Dermis microvascular lymphatic vessel endothelial cell (primary cell): Measurements from ENCODE around the gene TBX1. TPM values are rescaled to one million over a fixed set of nuclear protein-coding genes. Genes with fewer than 3 reads are reported as not detected.
"Not testable (repeated sequence)": the region's sequence is repeated elsewhere in the genome, so short reads cannot be mapped to it uniquely, and the experiment has no call there.

Experiments
- DNase-seq, 2 donors: peaks; one replicate each; pipeline versions ENCODE4 v3.0.0 to v3.0.0-alpha.2; 2010; ENCODE audit warnings: low read depth in 2 of 2
- total RNA-seq: library from RNA; depleted of rRNA; stranded (reverse); fragments of >200 nt; gene quantifications from 2 replicates; pipeline ENCODE4 v1.2.1, GENCODE V29; 2014

Gene TBX1
- total RNA-seq, 1 donor from 2014 or later: 30.4 TPM

DNA sequence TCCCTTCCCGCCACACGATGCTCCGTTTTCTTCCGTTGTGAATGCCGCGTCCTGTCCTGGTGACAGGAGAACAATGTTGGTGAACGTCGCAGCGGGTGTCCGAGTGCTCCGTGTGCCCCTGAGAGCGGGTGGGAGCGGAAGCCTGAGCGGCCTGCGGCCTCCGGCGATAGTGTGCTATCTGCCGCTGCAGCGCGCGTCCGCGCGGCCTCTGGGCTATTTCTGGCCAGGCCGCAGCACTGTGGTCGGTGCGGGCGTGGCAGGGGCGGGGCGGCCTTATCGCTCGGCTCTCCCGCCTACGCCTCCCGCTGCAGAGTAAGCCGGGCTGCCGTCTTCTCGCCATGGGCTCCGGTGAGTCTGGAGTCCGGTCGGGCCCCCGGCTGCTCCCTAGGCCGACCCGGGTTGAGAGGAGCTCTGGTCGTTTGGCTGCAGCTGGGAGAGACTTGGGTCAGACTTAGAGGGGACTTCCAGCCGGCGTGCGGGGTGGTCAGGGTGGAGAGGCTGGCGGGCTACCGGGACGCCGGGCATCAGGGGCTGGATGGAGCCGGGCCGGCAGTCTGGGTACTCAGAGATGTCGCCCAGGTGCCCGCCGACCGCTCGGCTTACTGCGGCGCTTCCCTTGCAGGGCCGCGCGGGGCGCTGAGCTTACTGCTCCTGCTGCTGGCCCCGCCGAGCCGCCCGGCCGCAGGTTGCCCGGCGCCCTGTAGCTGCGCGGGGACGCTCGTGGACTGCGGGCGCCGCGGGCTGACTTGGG lies 37.2 kb upstream of the TBX1 start, which contains the start of gene GP1BB:
Gene GP1BB, plus strand, starts transcription at position 308 of the 751 bp plus-strand sequence. Its CDS starts 31 bp downstream, at position 339.
- peak; percentile 47 to 72 for DNase-seq

- peak; percentile 43 to 83 for DNase-seq
Measured at GRCh38 chr22:19723983-19724827, 36.4 kb upstream of the TBX1 start.

DNA sequence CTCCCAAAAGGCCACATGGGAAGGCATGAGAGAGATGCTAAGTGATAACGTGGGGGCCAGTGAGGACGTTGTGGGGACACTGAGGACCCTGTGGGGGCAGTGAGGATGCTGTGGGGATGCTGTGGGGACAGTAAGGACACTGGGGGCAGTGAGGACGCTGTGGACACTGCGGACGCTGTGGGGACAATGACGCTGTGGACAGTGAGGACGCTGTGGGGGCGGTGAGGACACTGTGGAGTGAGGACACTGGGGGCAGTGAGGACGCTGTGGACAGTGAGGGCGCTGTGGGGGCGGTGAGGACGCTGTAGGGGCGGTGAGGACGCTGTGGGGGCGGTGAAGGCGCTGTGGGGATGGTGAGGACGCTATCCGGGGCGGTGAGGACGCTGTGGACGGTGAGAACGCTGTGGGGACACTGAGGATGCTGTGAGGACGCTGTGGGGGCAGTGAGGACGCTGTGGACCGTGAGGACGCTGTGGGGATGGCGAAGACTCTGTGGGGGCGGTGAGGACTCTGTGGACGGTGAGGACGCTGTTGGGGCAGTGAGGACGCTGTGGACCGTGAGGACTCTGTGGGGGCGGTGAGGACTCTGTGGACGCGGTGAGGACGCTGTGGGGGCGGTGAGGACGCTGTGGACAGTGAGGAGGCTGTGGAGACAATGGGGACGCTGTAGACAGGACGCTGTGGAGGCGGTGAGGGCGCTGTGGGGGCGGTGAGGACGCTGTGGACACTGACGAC lies 35.5 kb upstream of the TBX1 start:
- DNase-seq: no peak

DNA sequence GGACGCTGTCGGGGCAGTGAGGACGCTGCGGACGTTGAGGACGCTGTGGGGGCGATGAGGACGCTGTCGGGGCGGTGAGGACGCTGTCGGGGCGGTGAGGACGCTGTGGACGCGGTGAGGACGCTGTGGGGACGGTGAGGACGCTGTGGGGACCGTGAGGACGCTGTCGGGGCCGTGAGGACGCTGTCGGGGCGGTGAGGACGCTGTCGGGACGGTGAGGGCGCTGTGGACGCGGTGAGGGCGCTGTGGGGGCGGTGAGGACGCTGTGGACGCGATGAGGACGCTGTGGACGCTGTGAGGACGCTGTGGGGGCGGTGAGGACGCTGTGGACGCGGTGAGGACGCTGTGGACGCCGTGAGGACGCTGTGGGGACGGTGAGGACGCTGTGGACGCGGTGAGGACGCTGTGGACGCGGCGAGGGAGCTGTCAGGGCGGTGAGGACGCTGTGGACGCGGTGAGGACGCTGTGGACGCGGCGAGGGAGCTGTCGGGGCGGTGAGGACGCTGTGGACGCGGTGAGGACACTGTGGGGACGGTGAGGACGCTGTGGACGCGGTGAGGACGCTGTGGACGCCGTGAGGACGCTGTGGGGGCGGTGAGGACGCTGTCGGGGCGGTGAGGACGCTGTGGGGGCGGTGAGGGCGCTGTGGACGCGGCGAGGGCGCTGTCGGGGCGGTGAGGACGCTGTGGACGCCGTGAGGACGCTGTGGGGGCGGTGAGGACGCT lies 34.4 kb upstream of the TBX1 start:
- not testable (repeated sequence) for DNase-seq

- no peak for DNase-seq
Measured at GRCh38 chr22:19727310-19728150, 33.0 kb upstream of the TBX1 start.

DNA sequence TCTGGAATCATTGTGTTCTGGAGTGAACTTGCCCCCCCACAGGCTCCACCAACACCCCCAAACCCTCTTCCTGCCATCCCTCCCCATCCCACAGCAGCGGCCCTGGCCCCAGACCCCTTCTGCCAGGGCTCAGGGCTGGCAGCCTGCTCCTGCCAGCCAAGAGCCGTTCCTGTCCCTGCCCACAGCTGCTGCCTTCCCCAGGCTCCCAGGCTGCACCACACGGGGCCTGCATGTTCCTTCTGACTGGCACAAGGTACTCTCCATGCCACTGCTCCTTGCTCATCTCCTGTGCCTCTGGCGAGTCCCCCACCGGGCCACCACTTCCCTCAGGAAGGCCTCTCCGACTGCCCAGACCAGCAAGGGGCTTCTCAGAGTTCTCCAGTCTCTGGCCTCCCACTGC lies 32.3 kb upstream of the TBX1 start:
- DNase-seq: no peak

- DNase-seq: no peak
Measured at GRCh38 chr22:19728836-19729235, 31.7 kb upstream of the TBX1 start.

- no peak for DNase-seq
Measured at GRCh38 chr22:19729507-19729906, 31.1 kb upstream of the TBX1 start.

DNA sequence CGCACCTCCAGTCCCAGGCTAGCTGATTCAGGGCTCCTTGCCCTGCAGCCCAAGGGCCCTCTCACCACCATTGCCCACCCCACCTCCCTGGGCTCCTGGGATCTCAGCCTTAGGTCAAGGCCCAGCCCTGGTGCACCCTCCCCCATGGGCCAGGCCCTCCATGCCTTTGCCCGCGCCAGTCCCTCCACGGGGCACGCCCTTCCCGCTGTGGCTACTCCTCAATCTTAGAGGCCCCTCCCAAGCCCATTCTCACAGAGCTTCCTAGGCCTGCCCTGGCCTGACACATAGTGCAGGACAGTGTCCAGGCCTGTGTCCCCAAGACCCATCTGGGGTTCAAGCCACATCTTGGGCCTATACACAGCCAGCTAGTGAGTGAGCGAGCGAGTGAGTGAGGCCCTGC lies 30.4 kb upstream of the TBX1 start:
- DNase-seq: no peak

DNA sequence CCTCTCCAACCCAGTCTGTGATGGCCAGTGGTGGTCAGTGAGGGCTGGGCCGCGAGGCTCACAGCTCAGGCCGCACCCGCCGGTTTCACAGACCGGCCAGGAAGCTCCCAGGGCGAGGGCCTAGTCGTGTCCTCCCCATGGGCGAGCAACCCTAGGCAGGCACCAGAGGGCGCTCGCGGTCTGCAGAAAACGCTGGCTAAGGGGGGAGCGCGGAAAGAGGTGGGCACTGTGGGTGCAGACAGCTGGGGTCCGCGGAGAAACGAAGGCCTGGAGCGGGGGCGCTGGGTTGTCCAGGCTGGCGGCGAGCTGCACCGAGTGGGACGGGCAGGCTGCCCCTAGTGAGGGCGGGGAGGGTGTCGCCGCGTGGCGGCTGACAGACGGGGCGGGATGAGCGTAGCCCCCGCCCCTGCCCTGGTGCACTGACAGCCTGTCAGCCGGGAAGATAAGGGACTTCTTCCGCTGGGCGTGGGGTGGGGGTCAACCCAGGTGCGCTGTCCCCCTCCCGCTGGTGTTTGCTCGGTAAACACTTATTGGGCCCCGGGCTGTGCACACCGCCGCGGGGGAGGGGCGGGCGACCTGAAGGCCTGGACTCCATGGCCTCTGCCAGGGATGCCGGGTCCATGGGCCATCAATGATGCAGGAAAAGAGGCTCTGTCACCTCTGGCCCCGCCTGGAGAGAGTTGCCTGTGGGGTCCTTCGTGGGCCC lies 29.8 kb upstream of the TBX1 start:
- peak; percentile 55 to 76 for DNase-seq

DNA sequence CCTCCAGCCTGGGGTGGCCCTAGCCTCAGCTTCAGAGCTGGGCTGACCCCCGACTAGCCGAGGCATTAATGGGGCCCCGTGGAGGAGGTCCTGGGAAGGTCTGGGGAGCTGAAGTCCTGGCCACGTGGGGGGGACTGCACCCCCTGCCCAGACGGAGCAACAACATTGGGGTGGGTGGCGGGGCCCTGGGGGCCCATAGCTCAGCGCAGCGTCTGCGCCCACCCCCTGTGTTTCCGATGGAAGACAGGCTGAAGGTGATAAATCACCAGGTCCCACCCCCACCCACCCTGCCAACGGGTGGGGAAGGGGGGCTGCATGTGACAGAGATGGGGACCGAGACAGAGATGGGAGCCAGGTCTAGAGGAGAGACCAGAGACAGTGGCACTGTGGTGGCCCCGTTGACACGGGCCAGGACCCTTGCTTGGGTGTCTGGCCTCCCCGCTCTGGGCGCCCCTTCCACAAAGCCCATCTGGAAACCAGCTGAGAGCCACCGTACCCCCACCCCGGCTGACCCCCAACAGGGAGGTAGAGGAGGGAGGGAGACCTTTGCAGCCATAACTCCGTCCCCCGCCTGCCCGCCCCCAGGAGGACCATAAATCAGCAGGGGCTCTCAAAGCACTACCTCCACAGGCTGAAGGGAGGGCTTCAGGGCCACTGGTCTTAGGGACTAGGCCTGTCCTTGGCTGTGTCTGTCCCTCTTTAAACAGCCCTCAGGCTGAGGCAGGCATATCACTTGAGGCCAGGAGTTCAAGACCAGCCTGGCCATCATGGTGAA lies 29.0 kb upstream of the TBX1 start:
- DNase-seq: no peak

DNA sequence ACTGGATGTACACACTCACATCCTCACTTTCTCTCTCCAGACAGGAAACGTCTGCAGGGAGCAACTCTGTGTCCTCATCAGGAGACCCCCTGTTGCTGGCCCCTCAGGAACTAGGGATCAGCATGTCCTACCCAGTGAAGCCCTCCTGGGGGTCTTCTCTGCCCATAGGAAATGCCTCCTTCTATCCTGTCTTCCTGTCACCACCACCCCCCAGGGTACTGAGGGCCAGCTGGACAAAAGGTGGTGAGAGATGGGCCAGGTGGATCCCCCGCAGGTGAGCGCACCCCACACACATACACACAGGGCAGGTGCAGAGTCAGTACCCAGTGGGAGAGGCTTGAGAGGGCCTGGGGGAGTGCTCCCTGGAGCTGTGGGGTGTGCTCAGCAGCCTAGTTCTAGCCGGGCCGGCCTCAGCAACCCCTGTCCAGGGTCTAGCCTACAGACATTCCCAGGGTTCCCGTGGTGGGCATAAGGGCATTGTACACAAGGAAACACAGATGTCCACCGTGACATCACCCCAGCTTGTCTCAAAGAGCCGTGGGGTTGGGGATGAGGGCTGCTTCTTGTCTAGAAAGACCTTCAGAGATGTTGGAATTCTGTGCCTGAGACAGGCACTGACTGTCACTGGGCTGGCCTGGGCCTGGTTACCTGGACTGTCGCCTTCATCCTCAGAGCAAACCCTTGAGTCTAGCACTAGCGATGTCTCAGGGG lies 28.0 kb upstream of the TBX1 start:
- no peak for DNase-seq

- no peak for DNase-seq
Measured at GRCh38 chr22:19733755-19734154, 26.8 kb upstream of the TBX1 start.

- DNase-seq: no peak
Measured at GRCh38 chr22:19734163-19734562, 26.4 kb upstream of the TBX1 start.

DNA sequence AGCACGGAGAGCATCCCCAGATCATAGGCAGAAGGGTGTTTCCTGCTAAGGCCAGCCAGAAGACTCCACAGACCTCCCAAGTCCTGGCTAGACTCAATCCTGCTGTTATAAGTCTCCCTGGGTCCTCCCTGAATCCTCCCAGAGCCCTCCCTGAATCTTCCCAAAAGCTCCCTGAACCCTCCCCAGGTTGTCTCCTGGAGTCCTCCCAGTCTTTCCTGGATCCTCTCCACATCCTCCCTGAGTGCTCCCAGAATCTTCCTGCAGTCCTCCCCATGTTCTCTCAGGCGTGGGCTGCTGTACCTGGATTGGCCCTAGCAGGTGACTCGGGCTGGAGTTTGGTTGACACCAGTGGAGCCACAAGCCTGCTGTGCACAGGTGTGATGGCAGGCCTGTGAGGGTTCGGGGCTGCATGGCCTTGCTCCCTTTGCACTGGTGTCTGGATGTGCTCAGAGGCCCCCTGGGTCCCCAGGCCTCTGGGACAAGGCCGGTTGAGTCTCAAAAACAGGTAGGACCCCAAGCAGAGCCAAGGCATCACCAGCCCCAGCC lies 25.7 kb upstream of the TBX1 start:
- DNase-seq: no peak

- no peak for DNase-seq
Measured at GRCh38 chr22:19735665-19736510, 24.7 kb upstream of the TBX1 start.
